Bronchus fibroblast of lung (primary cell): Measurements from ENCODE around the gene GPR39. TPM values are rescaled to one million over a fixed set of nuclear protein-coding genes. Genes with fewer than 3 reads are reported as not detected.

Experiments
- total RNA-seq: library from RNA; depleted of rRNA; stranded (reverse); fragments of >200 nt; gene quantifications from 2 replicates; pipeline ENCODE4 v1.2.3, GENCODE V29; 2015

GPR39 gene
- total RNA-seq = 2.4 and 3.7 TPM in 2 replicates

GRCh38 chr2:132416723-132417395 is at the start of gene GPR39:
TSS of gene GPR39 (plus strand) at chr2:132416805.

GRCh38 chr2:132669908-132670495 is 253.4 kb downstream of the GPR39 start, which contains the start of gene LYPD1:
TSS of gene LYPD1 (minus strand) at chr2:132670205. CDS start at chr2:132669932, 273 bp downstream.

